ENCODE measurements around the gene IARS2. TPM values are rescaled to one million over a fixed set of nuclear protein-coding genes. Genes with fewer than 3 reads are reported as not detected.
"Not testable (repeated sequence)": the region's sequence is repeated elsewhere in the genome, so short reads cannot be mapped to it uniquely, and the experiment has no call there.

The IARS2 gene
- total RNA-seq, 1 donor from 2014 or later = 74.6 TPM

- not testable (repeated sequence) for DNase-seq (ENCODE audit: low spot score)
Measured at GRCh38 chr1:220112600-220112999, 18.7 kb downstream of the IARS2 start.

GRCh38 chr1:220113136-220113695 lies 19.3 kb downstream of the IARS2 start:
- DNase-seq (ENCODE audit: low spot score) = peak; percentile 6

GRCh38 chr1:220119043-220119512 lies 25.1 kb downstream of the IARS2 start:
- DNase-seq (ENCODE audit: low spot score) = peak; percentile 8

DNA sequence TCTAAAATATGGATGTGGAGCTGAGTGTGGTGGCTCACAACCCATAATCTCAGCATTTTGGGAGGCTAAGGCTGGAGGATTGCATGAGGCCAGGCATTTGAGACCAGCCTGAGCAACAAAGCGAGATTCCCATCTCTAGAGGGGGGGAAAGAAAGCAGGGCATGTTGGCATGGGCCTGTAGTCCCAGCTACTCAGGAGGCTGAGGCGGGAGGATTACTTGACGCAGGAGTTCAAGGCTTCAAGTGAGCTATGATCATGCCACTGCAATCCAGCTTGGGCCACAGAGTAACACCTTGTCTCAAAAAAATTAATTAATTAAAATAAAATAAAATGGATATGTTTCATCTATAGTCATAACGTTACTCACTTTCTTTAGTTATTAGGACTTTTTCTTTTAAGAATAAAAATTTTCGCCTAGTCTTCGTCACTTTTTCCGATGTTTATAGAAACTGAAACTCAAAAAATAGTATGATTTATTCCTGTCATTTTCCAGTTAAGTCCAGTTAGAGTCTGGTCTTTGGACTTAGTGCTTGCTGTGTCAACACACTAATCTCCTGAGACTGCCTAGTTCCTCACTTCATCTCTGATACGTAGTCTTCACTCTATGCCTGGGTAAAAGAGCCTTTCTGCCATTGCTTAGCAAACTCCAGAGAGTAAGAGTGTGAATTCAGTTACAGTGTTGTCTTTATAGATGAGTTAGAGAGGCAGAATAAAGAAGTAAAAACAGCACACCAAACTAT lies 28.0 kb downstream of the IARS2 start:
- DNase-seq (ENCODE audit: low spot score) = no peak

DNA sequence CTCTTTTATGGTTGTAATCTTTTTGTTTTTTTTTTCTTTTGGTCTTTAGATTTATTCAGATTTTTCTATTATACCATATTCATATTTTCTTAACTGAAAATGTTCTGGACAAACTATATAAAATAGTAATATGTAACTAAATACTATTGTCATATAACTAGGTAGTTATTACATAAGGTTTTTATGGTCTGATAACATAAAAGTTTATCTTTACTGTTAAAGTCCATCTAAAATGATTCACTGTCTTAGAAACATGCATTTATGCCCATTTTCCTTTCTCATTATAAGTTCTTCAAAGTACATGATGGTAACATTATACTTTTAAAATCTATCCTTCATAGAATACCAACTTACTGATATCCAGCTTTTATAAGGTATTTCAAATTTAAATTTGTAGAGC lies 29.1 kb downstream of the IARS2 start:
- DNase-seq (ENCODE audit: low spot score) = no peak

DNA sequence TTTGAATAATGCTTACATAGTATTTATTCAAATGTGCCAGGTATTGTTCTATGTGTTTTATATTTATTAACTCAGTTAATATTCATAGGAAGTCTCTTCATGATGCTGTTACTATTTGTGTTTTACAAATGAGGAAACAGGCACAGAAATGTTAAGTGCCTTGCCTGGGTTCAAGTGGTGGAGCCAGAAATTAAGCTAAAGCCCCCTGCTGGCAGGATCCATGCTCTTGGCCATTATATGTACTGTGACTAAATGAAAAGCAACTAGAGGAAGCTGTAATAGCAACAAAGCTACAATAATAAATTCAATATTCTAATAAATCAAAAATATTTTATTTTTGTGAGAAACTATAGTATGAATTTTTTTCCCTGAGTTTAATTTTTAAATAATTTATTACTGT lies 30.0 kb downstream of the IARS2 start:
- peak; percentile 5 for DNase-seq (ENCODE audit: low spot score)

DNA sequence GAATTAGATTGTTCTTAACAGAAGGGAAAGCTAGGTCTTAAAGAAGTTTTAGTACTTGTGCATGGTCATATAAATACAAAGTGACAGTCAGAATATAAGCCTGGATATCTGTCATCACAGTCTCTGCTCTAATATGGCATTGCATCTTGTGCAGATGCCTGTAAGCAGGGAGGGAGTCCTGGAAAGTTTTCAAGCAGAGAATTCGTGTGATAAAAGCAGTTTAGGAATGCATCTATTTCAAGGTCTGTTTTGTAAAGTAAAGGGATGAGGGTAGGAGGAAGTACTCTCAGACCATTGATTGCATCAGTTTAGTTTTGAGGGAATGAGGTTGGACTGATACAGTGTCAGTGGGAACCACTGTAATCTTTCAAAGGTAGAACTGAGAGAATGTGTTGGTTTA lies 30.6 kb downstream of the IARS2 start:
- peak; percentile 23 for DNase-seq (ENCODE audit: low spot score)

DNA sequence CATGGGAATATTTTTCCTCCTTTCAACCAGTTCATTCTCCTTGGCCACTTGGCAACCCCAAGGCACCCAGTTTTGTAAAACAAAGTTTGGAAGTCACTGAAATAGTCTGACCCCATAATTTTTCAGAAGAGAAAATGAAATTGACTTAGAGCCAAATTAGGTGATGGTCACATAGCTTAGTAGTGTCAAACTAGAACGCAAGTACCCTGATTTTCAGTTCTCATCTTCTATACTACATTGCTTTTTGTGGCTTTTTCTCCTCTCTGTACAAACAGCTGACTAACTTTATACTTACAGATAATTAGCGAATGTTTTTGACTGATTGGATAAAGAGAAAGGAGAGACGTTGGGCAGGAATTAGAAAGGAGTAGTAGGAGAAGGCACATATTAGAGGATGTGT lies 33.1 kb downstream of the IARS2 start:
- DNase-seq (ENCODE audit: low spot score) = no peak

GRCh38 chr1:220129479-220130210 lies 35.7 kb downstream of the IARS2 start:
- no peak for DNase-seq (ENCODE audit: low spot score)

DNA sequence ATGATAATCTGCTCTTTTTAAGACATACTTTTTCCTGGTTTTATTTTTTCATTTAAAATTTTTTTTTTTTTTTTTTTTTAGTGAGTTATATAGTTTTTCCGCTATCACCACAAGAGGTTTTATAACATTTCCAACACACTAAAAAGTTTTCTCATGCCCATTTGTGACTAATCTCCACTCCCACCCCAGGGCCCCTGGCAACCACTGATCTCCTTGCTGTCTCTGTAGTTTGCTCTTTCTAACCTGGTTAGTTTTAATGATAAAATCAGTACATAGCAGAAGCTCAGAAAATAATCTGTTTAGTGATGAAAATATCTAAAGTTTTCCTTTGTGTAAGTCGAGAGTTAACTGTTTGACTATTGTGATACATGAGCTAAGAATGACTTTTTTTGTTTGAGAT lies 41.8 kb downstream of the IARS2 start:
- no peak for DNase-seq (ENCODE audit: low spot score)

DNA sequence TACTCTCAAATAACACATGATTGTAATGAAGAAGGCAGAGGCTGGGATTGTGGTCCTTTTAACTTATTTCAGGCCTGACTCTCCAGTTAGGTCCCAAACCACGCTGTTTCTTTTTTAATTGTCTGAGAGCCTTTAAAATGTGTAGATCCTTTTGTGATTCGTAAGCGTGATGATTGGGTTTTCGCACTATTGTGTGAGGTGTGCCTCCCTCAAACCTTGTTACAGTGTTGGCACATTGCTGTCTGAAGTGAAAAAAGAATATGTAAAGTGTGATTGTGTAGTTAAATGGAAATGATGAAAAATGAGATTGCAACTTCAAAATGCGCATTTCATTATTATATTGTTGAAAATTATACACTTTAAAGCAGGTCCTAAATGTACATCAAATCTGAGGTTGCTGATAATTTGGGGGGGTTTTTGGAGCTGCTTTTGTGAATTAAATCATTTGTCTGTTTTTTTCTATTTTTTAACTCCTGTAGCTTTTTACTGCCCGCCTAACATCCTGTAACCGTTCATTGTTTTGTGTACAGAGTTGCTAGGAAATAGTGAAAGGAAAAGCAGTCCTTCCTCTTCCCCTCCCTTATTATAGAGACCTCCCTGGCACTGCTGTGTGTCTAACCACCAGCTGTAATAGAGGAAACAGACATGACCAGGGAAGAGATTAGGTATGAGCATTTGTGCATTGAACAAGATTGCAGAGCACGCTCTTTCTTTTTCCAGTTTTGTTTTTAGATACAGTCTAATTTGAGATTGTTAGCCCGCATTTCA lies 43.3 kb downstream of the IARS2 start:
- DNase-seq (ENCODE audit: low spot score) = peak; percentile 37

- DNase-seq (ENCODE audit: low spot score) = no peak
Measured at GRCh38 chr1:220139966-220140365, 46.0 kb downstream of the IARS2 start.

DNA sequence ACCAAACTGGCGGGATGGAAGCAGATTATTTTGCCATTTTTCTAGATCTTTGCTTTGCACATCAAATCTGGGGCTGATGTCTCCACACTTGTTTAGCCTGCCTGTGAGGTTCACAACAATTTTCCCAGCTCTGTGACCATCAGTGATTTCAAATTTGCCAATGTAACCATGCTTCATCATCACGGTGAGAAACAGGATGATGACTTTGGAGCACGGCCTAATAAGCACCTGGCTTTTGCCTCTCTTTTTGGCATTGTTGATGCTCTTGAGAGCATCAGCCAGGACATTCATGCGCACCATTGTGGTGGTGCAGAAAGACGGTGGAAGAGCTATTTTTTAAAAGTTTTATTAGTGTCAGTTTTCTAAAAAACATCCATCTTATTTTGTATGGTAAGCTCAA lies 50.1 kb downstream of the IARS2 start:
- DNase-seq (ENCODE audit: low spot score) = no peak

DNA sequence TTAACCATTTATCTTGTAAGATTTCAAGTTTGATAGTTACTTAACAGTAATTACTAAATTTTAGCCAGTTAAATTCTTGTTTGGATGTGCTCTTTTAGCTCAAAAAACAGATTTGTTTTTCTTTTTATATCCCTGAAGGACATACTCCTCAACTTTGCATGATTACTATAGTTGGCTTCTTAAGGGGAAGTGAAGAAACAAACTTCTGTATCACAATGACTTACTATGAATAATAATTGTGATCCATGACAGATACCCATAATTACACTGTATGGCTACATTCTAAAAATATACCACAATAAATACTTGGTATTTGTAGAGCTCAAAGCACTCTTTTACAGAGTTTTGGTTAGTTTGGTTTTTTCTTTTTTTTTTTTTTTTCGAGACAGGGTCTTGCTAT lies 55.8 kb downstream of the IARS2 start:
- DNase-seq (ENCODE audit: low spot score) = no peak

DNA sequence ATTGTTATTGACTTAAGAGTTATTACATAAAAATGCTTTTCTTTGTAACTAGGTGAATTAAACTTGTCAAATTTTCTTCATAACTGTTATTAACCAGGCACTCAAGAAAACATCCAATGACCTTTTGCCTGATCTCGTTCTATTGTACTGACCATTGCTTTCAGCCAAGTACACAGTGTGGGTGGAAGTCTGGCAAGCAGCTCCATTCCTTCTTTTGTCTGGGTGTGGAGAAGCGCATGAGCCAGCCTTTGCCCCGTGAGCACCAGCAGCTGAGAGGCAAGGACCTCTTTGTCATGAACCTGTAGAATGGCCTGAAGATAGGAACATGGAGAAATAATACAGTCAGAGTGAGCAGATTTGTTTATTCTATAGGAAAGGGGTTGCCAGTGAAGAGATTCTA lies 57.5 kb downstream of the IARS2 start:
- peak; percentile 8 for DNase-seq (ENCODE audit: low spot score)

DNA sequence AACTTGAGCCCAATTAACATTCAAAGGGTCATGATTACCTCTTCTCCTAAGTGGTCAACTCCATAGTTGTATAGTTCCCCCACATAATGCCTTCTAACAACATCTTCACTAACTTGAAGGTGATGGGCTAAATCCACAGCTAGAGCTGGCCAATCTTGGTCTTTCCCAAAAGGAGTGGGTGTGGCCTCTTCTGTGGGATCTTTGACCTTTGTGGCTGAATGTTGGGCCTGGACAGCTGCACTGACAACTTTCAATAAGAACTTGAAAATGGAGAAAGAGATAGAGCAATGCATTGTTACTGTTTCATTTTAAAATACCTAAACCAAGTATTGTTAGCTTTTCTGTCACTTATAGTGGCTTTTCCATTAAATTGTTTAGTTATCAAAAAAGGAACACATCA lies 59.2 kb downstream of the IARS2 start:
- DNase-seq (ENCODE audit: low spot score) = no peak

- DNase-seq (ENCODE audit: low spot score) = no peak
Measured at GRCh38 chr1:220156620-220157146, 62.8 kb downstream of the IARS2 start.

GRCh38 chr1:220157738-220158137 lies 63.8 kb downstream of the IARS2 start:
- no peak for DNase-seq (ENCODE audit: low spot score)

DNA sequence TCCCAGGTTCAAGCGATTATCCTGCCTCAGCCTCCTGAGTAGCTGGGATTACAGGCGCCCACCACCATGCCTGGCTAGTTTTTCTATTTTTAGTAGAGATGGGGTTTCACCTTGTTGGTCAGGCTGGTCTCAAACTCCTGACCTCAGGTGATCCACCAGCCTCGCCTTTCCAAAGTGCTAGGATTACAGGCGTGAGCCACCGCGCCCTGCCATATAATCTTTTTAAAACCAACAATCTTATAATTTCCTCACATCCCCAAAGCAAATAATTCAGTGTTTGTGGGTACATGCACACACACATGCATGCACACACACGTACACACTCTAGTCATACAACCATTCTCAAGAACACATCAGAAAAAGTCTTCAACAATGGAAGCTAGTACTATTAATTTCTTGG lies 64.6 kb downstream of the IARS2 start:
- not testable (repeated sequence) for DNase-seq (ENCODE audit: low spot score)

DNA sequence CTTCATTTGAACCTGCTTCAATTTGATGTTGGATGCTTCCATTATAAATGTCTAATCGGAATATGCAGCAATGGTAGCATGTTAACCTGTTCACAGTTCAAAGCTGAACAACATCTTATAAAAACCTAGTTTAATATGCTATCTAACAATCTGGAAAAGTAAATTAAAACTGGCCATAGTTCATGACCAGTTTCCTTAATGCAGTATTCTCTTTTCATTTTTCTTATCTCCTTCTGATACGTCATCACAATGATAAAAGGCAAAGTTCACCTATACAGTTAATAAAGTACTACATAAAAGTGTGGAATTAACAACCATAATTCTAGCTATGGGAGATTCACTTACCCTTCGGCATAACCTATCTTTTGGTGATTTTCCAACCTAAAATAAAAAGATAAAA lies 65.1 kb downstream of the IARS2 start:
- no peak for DNase-seq (ENCODE audit: low spot score)

DNA sequence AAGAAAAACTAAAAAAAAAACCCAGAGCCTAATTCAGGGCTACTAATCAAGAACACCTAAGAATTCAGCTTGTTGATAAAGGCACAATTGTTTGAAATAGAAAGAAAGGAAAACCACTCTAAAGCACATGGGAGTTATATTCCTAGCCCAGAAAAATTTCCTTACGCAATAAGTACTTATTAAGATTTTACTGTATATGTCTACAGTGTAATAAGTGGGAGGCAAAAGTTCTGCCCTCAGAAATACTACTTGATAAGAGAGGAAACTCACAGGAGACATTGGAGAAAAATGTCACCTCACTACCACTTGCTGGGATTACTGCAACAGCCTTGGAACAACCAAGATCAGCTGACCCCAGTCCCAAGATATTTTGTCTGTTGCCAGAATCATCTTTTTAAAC lies 66.1 kb downstream of the IARS2 start:
- DNase-seq (ENCODE audit: low spot score) = no peak

GRCh38 chr1:220164116-220164515 lies 70.2 kb downstream of the IARS2 start:
- DNase-seq (ENCODE audit: low spot score) = no peak

Data from umbilical cord (tissue), 2 donors.